ENCODE measurements around the gene ARIH1. TPM values are rescaled to one million over a fixed set of nuclear protein-coding genes. Genes with fewer than 3 reads are reported as not detected.

Gene ARIH1
- total and polyA plus RNA-seq, 2 donors (not counting 3 experiments of a cell fraction or from before 2014, with no cell fraction given), result 25.1 to 144 TPM

GRCh38 chr15:72532991-72533601, 59.0 kb downstream of the ARIH1 start:
- H3K4me3 ChIP-seq (replicated peaks in 1 of 3; ENCODE audit: insufficient read depth in 1 of 3, low read depth in 1 of 3, low read length in 3 of 3), result no peak overlapping the region
- H3K27me3 ChIP-seq (ENCODE audit: control insufficient read depth in 2 of 2, insufficient read depth in 2 of 2, low read length in 2 of 2), result no peaks in the 10 kb centered on the region
- H3K9me1 ChIP-seq (replicated peaks; ENCODE audit: control insufficient read depth, extremely low read depth, insufficient read depth, low read length), result no peaks in the 10 kb centered on the region
- no TSS peak for BruUV-seq (replicated peaks)
- no peaks in the 10 kb centered on the region for H3K4me1 ChIP-seq (ENCODE audit: control insufficient read depth, extremely low read depth, insufficient read depth, low read length)
- CTCF ChIA-PET, result interaction anchor here (0.7 to 1.4 kb wide), 11 partner anchors 10 to 246 kb away, joined by 3 to 5 read pairs (median 3); partner anchors contain the start of gene HEXA
- no peak overlapping the region for H3K9ac ChIP-seq (replicated peaks; ENCODE audit: extremely low read depth, insufficient read depth, low read length)
- peaks cover 74% of the 10 kb centered on the region for H3K79me2 ChIP-seq (ENCODE audit: control insufficient read depth, insufficient read depth, low read length)
- H4K20me1 ChIP-seq (replicated peaks; ENCODE audit: control insufficient read depth, extremely low read depth, insufficient read depth, low read length), result peaks cover 9% of the 10 kb centered on the region
- DNase-seq (ENCODE audit: low read depth, low spot score), result no peak
- no peaks in the 10 kb centered on the region for H3K9me3 ChIP-seq (replicated peaks; ENCODE audit: control insufficient read depth, insufficient read depth, low read length)
- no peaks in the 10 kb centered on the region for H3K36me3 ChIP-seq (ENCODE audit: control insufficient read depth in 2 of 2, extremely low read depth in 1 of 2, insufficient read depth in 2 of 2, low read length in 2 of 2)
- dilution Hi-C loops (cut with MboI; ENCODE audit: extremely low pct_ligation_motif_present, low sequenced_read_pairs) (no loop called here), intact Hi-C loops (cut with micrococcal nuclease) (loop anchor here (10.0 kb wide), 1 partner anchor 158 kb away; the partner anchor contains the start of gene HEXA)
- no peak overlapping the region for H3K27ac ChIP-seq (ENCODE audit: insufficient read depth, low read depth, low read length)
- no peak overlapping the region for H2AFZ ChIP-seq (ENCODE audit: low read depth, low read length)
- no peak overlapping the region for H3K4me2 ChIP-seq (ENCODE audit: insufficient read depth, low read length)
- TF ChIP-seq CTCF (IDR thresholded peaks at IDR 0.05; ENCODE audit: extremely low read depth in 1 of 2, insufficient read depth in 1 of 2, low read depth in 1 of 2, low read length in 2 of 2) (peak; percentile 13 to 38), EZH2 (IDR thresholded peaks at IDR 0.05; ENCODE audit: borderline replicate concordance, low read depth, low read length, severe bottlenecking) (no peak)
- FAIRE-seq, result no peak
- POLR2A ChIA-PET, result no interaction called here

GRCh38 chr15:72534523-72534922, 60.4 kb downstream of the ARIH1 start:
- no peak overlapping the region for H3K27ac ChIP-seq (ENCODE audit: insufficient read depth, low read depth, low read length)
- H4K20me1 ChIP-seq (replicated peaks; ENCODE audit: control insufficient read depth, extremely low read depth, insufficient read depth, low read length), result peaks cover 8% of the 10 kb centered on the region
- ChIA-PET CTCF (interaction anchor here (1.0 to 1.6 kb wide), 4 partner anchors 13 to 229 kb away, joined by 3 to 5 read pairs (median 3); no protein-coding TSS in a partner anchor), POLR2A (no interaction called here)
- no peak overlapping the region for H2AFZ ChIP-seq (ENCODE audit: low read depth, low read length)
- no peaks in the 10 kb centered on the region for H3K27me3 ChIP-seq (ENCODE audit: control insufficient read depth in 2 of 2, insufficient read depth in 2 of 2, low read length in 2 of 2)
- no TSS peak for BruUV-seq (replicated peaks)
- no peak overlapping the region for H3K9ac ChIP-seq (replicated peaks; ENCODE audit: extremely low read depth, insufficient read depth, low read length)
- H3K4me3 ChIP-seq (replicated peaks in 1 of 3; ENCODE audit: insufficient read depth in 1 of 3, low read depth in 1 of 3, low read length in 3 of 3), result no peak overlapping the region
- H3K9me1 ChIP-seq (replicated peaks; ENCODE audit: control insufficient read depth, extremely low read depth, insufficient read depth, low read length), result no peaks in the 10 kb centered on the region
- no peaks in the 10 kb centered on the region for H3K36me3 ChIP-seq (ENCODE audit: control insufficient read depth in 2 of 2, extremely low read depth in 1 of 2, insufficient read depth in 2 of 2, low read length in 2 of 2)
- no peaks in the 10 kb centered on the region for H3K4me1 ChIP-seq (ENCODE audit: control insufficient read depth, extremely low read depth, insufficient read depth, low read length)
- H3K79me2 ChIP-seq (ENCODE audit: control insufficient read depth, insufficient read depth, low read length), result peaks cover 67% of the 10 kb centered on the region
- intact Hi-C loops (cut with micrococcal nuclease), result loop anchor here (10.0 kb wide), 1 partner anchor 160 kb away; the partner anchor contains the start of gene HEXA
- no peak for FAIRE-seq
- H3K9me3 ChIP-seq (replicated peaks; ENCODE audit: control insufficient read depth, insufficient read depth, low read length), result no peaks in the 10 kb centered on the region
- no peak for DNase-seq (ENCODE audit: low read depth, low spot score)
- dilution Hi-C loops (cut with MboI; ENCODE audit: extremely low pct_ligation_motif_present, low sequenced_read_pairs), result no loop called here
- no peak overlapping the region for H3K4me2 ChIP-seq (ENCODE audit: insufficient read depth, low read length)
- TF ChIP-seq GATA2 (IDR thresholded peaks at IDR 0.05; ENCODE audit: insufficient read depth, insufficient read length, low read depth, low read length), result no peak
- TF ChIP-seq POLR2A (IDR thresholded peaks at IDR 0.05; ENCODE audit: low read depth, low read length), result no peak
- TF ChIP-seq POLR2AphosphoS5 (IDR thresholded peaks at IDR 0.05; ENCODE audit: insufficient read depth, low read depth, low read length), result no peak
- TF ChIP-seq EZH2 (IDR thresholded peaks at IDR 0.05; ENCODE audit: borderline replicate concordance, low read depth, low read length, severe bottlenecking), result no peak
- TF ChIP-seq CTCF (IDR thresholded peaks at IDR 0.05; ENCODE audit: extremely low read depth in 1 of 2, insufficient read depth in 1 of 2, low read depth in 1 of 2, low read length in 2 of 2), result no peak
- TF ChIP-seq, protein P1, sequence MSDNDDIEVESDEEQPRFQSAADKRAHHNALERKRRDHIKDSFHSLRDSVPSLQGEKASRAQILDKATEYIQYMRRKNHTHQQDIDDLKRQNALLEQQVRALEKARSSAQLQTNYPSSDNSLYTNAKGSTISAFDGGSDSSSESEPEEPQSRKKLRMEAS (IDR thresholded peaks at IDR 0.05; ENCODE audit: insufficient read depth, insufficient read length), result no peak
- TF ChIP-seq JUN (IDR thresholded peaks at IDR 0.05; ENCODE audit: borderline replicate concordance, insufficient read depth, insufficient read length, low read depth), result no peak
- no peak for TF ChIP-seq FOS (IDR thresholded peaks at IDR 0.05; ENCODE audit: borderline replicate concordance, insufficient read depth, low read length)
- no peak for TF ChIP-seq MYC (IDR thresholded peaks at IDR 0.05; ENCODE audit: low read depth, low read length)

All from endothelial cell of umbilical vein (primary cell).